Hindlimb muscle (tissue), 1 donor: ENCODE results near the gene RABEPK. TPM values are rescaled to one million over a fixed set of nuclear protein-coding genes. Genes with fewer than 3 reads are reported as not detected.
"Not testable (repeated sequence)": the region's sequence is repeated elsewhere in the genome, so short reads cannot be mapped to it uniquely, and the experiment has no call there.

Experiments used
- DNase-seq: peaks from one replicate; pipeline ENCODE4 v3.0.0-alpha.2; 2013
- polyA plus RNA-seq: library from polyadenylated mRNA; unstranded; fragments of 120-200 nt; gene quantifications from one replicate; pipeline ENCODE4 v1.2.1, GENCODE V29; 2013; ENCODE audit not compliant: insufficient read length

Gene RABEPK, protein sequence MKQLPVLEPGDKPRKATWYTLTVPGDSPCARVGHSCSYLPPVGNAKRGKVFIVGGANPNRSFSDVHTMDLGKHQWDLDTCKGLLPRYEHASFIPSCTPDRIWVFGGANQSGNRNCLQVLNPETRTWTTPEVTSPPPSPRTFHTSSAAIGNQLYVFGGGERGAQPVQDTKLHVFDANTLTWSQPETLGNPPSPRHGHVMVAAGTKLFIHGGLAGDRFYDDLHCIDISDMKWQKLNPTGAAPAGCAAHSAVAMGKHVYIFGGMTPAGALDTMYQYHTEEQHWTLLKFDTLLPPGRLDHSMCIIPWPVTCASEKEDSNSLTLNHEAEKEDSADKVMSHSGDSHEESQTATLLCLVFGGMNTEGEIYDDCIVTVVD
- polyA plus RNA-seq: 14.1 TPM

DNA sequence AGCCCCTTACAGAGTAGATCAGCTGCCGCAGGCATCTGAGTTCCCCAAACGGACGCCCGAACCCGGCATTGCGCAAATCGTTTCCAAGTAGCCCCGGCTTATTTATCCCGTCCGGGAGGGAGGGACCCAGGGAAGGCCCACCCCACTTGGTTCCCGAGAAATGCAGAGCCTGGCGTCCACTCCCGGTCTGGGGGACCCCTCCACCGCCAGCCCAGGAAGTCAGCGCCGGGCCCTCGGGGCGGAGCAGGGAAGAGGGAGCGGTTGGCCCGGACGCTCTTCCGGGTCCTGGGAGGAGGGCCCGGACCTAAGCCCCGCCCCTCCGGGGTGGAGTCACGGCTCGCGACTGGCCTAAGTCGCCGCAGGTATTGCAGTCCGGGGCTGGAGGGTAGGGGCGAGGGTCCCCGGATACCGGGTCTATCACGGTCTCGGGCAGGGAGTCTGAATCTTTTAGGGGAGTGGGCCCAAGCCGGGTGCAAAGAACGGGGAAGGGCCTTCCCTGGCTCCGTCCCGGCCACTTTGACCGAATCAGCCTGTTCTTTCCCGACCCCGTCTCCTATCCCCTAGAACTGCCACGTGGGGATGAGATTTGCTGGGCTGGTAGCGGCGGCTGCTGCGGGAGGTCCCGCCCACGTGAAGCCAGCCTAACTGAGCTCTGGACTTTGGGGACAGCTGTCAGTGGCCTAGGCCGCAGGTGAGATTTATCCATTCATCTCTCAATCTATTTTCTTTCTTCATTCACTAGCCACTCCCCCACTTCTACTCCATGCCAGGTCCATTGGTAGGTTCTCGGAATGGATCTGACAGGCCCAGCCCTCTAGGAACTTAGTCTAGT, at the start of gene RABEPK:
RABEPK (plus strand) TSS at position 327 of the 832 bp plus-strand sequence. CDS start 2,472 bp downstream, outside the sequence.
- DNase-seq: peak; percentile 97

DNA sequence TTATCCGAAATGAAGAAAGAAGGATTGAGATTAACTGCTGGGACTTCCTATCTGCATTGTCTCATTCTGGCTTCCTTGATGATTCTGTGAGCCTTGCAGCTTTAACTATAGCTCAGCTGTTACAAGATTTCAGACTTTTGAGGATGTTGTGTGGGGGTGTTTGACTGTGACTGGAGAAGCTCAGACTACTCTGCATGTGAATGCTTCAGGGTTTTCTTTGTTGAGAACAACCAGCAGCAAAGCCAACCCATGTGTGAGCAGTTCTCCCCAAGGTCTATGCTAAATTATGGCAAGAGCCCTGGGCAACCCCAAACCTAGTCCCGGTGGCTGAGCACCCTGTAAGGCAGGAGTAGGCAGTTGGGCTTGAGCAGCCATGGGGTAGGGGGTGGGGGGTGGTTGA, 48.6 kb upstream of the RABEPK start:
- DNase-seq: no peak

DNA sequence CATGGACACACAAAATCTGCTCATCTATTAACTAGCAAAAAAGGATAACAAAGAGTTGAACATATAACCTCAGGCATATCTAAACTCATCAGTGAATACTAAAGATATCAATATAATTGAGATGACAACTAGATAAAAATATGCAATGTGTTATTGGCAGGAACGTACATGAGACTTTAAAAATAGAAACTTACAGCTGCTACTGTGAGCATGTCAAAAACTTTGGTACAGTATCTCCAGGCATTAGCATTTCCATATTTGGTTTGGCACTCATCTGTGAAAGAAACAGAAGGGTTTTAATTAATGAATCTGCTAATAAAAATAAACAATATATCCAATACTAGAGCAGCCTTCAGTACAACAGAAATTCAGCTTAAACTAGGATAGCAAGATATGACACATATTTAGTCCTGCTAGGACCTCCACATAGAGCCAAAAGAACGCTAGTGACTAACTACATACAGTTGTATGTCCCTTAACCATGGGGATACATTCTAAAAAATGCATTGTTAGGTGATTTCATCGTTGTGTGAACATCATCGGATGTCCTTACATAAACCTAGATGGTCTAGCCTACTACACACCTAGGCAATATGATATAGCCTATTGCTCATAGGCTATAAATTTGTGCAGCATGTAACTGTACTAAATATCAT, 46.5 kb upstream of the RABEPK start:
- DNase-seq: no peak

DNA sequence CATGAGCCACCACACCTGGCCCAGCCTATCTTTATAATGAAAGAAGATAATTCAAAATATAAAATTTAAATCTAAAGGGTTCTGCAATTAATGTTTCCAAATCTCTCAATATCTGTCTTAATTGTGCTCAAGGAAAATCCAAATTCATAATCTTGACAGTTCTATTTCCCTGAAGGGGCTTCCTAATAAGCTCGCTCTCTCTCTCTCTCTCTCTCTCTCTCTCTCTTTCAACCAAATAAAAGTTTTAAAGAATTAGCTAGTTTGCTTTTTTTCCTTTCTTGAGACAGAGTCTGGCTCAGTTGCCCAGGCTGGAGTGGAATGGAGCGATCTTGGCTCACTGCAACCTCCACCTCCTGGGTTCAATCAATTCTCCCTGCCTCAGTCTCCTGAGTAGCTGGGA, 43.8 kb upstream of the RABEPK start:
- no peak for DNase-seq

DNA sequence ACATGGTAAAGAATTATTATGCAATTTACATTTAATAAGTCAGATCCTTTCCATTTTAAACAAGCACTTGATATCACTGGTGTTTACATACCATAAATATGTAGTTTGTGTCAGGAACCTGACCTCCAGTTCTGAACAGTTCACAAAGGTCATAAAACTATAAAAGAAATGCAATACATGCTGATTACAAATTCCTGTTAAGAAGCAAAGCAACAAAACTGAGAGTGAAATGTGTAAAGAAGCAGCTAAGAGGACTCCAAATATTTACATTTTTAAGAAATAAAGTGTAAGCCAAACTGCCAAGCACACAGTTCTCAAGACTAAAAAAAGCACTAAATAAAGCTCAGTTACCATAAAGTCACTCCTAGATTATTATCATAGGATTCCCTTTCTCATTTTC, 39.6 kb upstream of the RABEPK start:
- no peak for DNase-seq

DNA sequence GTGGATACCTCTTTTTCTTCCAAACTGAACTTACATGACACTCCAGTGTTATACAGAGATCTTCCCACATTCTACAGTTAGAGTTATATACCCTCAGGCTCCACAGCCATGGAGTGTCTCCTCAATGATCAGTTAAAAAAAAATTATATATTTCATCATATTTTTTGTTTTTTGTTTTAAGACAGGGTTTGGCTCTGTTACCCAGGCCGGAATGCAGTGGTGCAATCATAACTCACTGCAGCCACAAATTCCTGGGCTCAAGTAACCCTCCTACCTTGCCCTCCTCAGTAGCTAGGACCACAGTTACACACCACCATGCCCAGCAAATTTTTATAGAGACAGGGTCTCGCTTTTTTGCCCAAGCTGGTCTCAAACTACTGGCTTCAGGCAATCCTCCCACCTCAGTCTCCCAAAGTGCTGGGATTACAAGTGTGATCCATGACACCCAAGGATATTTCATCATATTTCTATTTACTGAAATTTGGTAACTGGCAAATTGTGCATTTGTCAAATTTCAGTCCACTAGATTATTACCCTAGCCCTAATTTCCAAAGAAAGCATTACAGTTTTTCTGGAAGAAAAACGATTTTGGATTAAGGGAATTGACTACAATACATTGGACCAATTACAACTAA, 38.9 kb upstream of the RABEPK start:
- no peak for DNase-seq

DNA sequence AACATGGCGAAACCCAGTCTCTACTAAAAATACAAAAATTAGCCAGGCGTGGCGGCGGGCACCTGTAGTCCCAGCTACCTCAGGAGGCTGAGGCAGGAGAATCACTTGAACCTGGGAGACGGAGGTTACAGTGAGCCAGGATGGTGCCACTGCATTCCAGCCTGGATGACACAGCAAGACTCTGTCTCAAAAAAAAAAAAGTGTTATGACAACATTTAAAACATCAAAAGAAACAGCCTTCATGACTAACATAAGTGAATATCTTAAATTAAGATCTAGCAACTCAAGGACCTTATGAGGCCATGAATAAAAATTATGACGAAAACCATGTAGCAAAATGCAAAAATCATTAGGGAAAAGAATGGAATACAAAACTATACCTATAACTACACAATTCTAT, 37.5 kb upstream of the RABEPK start:
- not testable (repeated sequence) for DNase-seq

DNA sequence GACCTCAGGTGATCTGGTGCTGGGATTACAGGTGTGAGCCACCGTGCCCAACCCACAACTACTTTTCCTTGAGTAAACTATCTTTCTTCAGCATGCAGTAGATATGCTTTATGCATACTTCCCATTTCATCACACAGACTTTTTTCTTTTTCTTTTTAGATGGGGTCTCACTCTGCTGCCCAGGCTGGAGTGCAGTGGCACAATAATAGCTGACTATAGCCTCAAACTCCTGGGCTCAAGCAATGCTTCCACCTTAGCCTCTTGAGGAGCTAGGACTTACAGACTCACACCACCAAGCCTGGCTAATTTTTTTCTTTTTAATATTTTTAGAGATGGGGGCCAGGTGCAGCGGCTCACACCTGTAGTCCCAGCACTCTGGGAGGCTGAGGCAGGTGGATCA, 33.6 kb upstream of the RABEPK start:
- no peak for DNase-seq

DNA sequence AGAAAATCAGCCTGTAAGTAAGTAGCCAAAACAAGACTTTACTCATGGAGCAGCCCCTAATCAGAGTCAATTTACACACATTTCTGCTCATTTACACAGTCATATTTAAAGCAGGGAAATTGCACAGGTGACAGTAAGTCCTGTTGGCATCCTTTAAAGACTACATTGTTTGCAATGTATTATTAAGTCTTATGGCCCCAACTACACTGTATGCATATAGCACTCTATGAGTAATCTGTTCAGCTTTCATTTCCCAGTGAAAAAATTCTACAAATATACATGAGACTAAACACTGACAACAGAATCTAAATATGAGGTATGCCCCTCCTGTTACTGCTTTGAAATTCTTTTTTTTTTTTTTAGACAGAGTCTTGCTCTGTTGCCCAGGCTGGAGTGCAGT, 30.4 kb upstream of the RABEPK start:
- no peak for DNase-seq

DNA sequence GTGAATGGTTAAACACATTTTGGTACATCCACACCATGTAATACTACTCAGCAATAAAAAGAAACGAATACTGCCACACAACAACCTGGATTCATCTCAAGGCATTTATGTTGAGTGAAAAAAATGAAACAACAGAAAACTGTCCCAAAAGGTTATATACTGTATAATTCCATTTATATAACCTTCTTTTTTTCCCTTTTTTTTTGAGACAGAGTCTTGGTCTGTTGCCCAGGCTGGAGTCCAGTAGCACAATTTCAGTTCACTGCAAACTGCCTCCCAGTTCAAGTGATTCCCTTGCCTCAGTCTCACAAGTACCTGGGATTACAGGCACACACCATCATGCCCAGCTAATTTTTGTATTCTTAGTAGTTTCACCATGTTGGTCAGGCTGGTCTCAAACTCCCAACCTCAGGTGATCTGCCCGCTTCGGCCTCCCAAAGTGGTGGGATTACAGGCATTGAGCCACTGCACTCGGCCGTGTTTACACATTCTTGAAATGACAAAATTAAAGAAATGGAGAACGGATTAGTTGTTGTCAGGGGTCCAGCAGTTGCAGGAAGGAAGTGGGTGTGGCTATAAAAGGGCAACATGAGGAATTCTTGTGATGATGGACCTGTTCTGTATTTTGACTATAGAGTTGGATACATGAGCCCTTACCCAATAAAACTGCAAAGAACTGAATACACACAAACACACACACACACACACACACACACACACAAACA, 28.1 kb upstream of the RABEPK start:
- no peak for DNase-seq

DNA sequence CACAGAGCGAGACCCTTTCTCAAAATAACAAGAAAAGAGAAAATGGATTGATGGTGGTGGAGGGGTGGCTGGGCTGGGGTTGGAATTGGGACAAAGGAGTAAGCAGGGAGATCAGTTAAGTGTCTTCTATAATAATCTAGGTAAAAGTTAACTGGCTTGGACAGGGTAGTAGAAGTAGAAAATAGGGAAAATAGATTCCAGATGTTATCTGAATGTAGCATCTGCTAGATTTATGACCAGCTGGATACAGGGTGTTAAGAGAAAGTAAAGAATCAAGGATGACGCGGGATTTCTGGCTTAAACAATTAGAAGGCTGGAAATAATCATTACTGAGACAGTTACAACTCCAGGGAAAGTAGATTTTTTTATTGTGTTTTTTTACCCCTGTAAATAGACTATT, 23.7 kb upstream of the RABEPK start:
- peak; percentile 60 for DNase-seq

DNA sequence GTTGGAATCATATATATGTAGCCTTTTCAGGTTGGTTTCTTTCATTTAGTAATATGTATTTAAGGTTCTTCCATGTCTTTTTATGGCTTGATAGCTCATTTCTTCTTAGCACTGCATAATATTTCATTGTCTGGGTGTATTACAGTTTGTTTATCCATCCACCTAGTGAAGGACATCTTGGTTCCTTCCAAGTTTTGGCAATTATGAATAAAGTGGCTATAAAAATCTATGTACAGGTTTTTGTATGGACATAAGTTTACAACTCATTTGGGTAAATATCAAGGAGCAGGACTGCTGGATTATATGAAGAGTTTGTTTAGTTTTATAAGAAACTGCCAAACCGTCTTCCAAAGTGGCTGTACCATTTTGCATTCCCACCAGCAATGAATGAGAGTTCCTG, 22.5 kb upstream of the RABEPK start:
- DNase-seq: no peak

DNA sequence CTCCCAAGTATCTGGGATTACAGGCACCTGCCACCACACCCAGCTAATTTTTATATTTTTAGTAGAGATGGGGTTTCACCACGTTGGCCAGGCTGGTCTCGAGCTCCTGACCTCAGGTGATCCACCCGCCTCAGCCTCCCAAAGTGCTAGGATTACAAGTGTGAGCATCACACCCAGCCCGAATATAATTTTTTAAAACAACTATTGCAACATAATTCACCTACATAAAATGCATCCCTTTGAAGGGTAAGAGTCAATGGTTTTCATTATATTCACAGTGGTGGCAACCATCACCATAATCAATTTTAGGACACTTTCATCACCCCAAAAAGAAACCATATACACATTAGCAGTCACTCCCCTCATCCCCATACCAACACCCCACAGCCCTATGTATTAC, 20.6 kb upstream of the RABEPK start:
- not testable (repeated sequence) for DNase-seq

DNA sequence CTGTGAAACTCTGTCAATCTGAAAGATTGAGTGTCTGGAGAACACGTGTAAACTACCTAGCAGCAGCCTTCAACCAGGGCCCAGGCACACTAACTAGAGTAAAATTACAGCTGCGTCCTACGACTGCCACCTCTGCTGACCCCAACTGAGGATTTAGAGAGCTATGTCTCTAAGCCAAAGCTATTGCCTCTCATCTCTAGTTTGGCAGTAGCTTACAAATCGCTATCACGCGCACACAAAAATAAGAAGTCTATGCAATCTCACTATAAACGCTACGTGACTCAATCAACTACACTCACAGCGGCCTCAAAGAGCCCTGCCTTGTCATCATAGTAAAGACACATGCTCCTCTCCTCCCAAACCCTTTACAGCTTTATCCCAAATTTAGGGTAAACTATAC, 19.5 kb upstream of the RABEPK start:
- no peak for DNase-seq

DNA sequence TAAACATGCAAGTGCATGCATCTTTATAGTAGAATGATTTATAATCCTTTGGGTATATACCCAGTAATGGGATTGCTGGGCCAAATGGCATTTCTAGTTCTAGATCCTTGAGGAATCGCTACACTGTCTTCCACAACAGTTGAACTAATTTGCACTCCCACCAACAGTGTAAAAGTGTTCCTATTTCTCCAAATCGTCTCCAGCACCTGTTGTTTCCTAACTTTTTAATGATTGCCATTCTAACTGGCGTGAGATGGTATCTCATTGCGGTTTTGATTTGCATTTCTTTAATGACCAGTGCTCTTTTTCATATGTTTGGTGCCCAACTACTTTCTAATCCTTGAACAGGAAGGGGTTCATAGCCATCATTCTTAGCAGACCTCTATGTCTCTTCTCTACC, 18.6 kb upstream of the RABEPK start:
- DNase-seq: not testable (repeated sequence)

DNA sequence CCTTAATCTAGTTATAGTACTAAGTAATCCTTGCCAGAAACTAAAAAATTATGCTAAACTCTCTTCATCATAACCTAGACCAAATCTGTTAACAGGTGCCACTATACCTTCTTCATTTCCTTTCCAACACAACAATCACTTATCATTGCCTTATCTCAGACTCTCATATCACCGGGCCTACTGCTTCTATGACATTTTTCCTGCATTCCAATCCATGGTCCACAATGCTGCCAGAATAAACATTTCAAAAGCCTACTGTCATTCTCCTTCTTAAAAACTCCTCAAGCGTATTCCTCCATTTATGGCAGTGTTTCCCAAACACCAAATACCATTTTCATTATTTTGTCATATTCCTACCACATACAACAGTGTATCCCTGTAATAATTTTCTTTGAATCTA, 17.3 kb upstream of the RABEPK start:
- no peak for DNase-seq

DNA sequence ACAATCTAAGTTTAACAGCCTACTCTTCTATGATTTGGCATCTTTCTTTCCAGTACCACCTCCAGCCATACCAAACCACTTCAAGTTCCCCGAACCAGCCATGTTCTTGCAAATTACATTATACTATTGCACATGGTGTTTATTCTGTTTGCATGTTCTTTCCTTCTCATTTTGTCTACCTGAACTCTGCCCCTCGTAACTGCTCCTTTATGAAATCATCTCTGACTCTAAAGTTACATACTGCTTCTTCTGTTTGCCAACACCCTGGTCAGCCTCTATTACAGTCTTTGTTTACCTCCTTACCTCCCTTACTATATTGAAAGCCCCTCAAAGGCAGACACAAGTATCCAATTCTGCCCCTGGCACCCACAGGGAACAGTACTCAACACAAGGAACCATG, 16.8 kb upstream of the RABEPK start:
- DNase-seq: no peak

DNA sequence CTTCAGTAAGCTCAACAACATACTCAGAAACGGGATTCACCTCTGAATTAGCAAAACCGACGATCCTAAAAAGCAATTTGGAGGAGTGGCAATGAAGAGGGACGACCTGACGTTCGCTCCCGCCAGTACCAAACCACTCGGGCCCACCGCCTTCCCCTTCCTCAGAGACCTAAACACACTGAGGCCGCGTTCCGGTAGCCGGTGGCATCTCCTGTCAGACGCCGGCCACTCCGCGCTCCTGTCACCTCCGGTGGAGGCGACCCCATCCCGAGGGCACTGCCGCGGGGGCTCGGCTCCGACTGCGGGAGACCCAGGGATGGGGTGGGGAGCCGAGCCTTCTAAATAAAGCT, 11.4 kb upstream of the RABEPK start:
- no peak for DNase-seq

DNA sequence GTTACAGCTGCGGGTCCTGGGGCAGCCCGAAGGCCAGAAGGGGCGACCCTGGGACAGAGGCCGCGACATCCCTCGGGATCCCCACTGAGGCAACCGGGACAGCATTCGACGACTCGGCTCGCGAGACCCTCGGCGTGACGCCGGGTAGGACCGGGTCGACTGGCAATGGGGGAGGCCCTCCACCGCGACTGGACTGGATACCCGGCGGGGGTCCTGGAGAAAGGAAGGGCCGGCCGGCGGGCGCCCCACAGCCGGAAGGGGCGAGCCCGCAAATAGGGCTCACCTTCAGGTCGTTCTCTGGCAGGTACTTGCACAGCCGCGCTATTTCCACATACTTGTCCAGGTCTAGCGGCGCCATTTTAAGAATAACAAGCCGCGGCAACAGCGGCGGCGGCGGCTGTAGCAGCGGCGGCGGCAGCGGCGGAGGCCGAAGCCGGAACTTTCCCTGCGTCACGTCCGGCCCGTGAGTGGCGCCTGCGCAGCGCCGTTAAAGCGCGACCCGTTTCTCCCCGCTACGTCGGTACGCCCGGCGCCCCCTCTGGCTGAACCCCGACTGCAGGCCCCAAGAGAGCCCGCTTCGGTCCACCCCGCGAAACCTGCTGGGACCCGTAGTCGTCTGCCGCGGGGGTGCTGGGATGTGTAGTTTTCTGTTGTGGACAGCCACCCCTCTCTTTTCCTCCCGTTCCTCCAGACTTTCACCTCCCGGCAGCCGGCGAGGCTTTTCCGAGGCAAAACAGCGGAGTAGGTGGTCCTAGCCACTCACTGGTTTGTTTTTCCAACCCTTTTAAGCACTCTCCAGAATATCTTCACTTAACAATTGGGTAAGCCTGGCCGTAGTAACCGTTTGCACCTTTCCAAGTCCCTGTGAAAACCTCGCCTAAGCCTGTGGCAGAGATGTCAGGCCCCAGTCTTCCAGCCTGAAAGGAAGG, 10.7 kb upstream of the RABEPK start, which contains the start of gene PPP6C:
PPP6C (minus strand) TSS at position 443 of the 929 bp plus-strand sequence; CDS start at position 358, 85 bp downstream.
- peak; percentile 97 for DNase-seq

DNA sequence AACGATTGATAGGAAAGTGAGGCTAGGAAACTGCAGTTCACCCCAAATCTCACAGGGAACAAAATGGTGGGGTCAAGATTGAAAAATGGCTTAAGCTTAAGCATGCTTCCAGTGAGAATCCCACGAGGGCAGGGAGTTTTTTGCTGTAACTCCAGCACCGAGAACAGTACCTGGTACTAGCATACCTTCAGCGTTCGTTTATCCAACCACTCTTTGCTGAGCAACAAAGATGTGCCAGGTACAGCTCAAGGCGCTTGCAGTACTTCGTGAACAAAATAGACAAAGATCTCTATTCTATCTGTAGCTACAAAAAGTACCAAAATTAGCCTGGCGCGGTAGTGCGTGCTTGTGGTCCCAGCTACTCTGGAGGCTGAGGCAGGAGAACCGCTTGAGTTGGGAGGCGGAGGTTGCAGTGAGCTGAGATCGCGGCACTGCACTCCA, 10.0 kb upstream of the RABEPK start:
- DNase-seq: no peak

DNA sequence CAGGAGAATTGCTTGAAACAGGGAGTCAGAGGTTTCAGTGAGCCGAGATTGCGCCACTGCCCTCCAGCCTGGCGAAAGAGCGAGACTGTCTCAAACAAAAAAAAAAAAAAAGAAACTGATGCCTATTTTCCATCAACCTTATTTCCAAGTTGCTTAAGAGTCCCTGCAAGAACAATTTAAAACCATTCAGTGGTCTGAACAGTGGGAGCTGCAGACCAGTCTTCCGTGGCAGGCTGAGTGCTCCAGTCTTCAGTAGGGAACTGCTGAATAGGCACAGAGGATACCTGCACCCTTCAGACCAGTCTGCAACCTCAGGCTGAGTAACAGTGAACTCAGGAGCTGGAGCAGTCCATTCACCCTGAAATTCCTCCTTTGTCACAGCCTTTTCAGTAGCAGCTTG, 5.9 kb upstream of the RABEPK start:
- not testable (repeated sequence) for DNase-seq
